HG03280 (cell line): ENCODE data around the gene VEPH1.

Source experiments
- ATAC-seq: cut with Tn5 transposase; IDR thresholded peaks from one replicate; pipeline ENCODE4 v1.9.1; 2021; ENCODE audit warnings: mild to moderate bottlenecking, moderate library complexity; ENCODE audit not compliant: unreplicated experiment

Gene VEPH1

GRCh38 chr3:157232141-157232540 is 271.1 kb downstream of the VEPH1 start:
- ATAC-seq = no peak

- no peak for ATAC-seq
Measured at GRCh38 chr3:157231071-157231470, 272.1 kb downstream of the VEPH1 start.

- no peak for ATAC-seq
Measured at GRCh38 chr3:157226173-157226847, 276.9 kb downstream of the VEPH1 start.

DNA sequence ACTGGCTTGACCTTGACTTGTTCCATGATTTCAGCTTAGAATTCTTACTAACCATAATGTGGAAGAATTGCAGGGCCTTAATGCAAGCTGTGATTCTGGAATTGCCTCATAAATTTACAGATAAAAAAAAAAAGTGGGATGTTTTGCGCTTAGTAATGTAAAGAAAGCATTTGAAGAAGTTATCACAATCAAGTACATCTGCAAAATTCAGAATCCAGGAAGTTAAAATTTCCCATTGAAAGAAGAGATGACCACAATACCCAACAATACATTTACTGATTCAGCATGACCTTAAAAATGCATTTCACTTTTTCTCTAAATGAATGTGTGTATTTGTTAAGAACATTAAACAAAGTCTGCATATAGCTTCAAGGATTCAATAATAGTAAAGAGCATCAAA is 278.2 kb downstream of the VEPH1 start:
- no peak for ATAC-seq

- no peak for ATAC-seq
Measured at GRCh38 chr3:157220883-157221282, 282.3 kb downstream of the VEPH1 start.

DNA sequence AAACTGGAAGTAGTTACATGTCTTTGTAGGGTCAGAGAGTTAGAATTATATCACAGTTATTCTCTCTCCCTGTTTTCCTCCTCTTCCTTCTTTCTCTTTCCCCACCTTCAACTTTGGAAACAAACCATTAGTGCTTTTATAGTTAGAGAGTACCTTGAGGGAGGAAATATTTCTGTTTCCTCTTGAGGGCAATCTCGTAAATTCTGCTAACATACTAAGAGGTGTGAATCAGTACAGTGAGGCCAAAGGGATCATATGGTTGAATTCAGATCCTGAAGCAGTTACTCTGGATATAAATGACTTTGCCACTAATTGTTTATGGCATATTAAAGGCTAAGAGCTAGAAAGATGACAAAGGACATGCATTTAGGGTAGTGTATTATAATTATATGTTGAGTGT is 283.0 kb downstream of the VEPH1 start:
- ATAC-seq = no peak

- no peak for ATAC-seq
Measured at GRCh38 chr3:157219215-157219614, 284.0 kb downstream of the VEPH1 start.
